Mammary epithelial cell (primary cell): ENCODE results near the gene ZNF264.

Experiments
- EZH2 ChIP-seq: IDR thresholded peaks from 2 replicates; pipeline ENCODE4 v1.6.1; 2012; ENCODE audit warnings: low read length, inconsistent platforms, borderline replicate concordance
- TF ChIP-seq, protein P1 (sequence below), 2 donors: IDR thresholded peaks in 1 of 2; conservative IDR thresholded peaks in 1 of 2; 2 replicates each; pipeline ENCODE4 v1.5.1; 2011 to 2012; ENCODE audit warnings: inconsistent platforms in 2 of 2, low read length in 2 of 2, mild to moderate bottlenecking in 2 of 2, control low read depth in 1 of 2, low read depth in 1 of 2; ENCODE audit not compliant: insufficient read depth in 1 of 2; ENCODE audit errors: extremely low read depth in 1 of 2

DNA sequence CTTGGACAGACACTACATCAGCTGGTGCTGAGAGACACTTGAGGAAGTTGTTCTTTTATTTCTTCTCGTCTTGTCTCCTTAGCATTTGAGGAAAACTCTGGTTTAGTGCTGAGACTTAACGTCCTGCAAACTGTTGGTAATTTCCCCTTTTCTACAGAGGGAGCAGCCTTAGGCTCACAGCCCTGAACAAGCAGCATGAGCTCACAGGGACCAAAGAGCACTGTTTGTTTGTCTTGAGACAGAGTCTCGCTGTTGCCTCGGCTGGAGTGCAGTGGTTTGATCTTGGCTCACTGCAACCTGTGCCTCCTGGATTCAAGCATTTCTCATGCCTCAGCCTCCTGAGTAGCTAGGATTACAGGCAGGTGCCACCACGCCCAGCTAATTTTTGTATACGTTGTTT is 54.7 kb downstream of the ZNF264 start:
- TF ChIP-seq, protein P1, sequence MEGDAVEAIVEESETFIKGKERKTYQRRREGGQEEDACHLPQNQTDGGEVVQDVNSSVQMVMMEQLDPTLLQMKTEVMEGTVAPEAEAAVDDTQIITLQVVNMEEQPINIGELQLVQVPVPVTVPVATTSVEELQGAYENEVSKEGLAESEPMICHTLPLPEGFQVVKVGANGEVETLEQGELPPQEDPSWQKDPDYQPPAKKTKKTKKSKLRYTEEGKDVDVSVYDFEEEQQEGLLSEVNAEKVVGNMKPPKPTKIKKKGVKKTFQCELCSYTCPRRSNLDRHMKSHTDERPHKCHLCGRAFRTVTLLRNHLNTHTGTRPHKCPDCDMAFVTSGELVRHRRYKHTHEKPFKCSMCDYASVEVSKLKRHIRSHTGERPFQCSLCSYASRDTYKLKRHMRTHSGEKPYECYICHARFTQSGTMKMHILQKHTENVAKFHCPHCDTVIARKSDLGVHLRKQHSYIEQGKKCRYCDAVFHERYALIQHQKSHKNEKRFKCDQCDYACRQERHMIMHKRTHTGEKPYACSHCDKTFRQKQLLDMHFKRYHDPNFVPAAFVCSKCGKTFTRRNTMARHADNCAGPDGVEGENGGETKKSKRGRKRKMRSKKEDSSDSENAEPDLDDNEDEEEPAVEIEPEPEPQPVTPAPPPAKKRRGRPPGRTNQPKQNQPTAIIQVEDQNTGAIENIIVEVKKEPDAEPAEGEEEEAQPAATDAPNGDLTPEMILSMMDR (conservative IDR thresholded peaks at IDR 0.05 in 1 of 2, IDR thresholded peaks at IDR 0.05 in 1 of 2; ENCODE audit: extremely low read depth in 1 of 2, insufficient read depth in 1 of 2, low read depth in 1 of 2, low read length in 2 of 2) = no peak
- no peak for TF ChIP-seq EZH2
